Tibial nerve (tissue), 4 donors: ENCODE measurements around the gene CCDC91. TPM values are rescaled to one million over a fixed set of nuclear protein-coding genes. Genes with fewer than 3 reads are reported as not detected.
A peak's percentile ranks its signal among the peaks of the same experiment; 100 is the strongest.

Source experiments
- DNase-seq, 2 donors: peaks; one replicate each; pipeline ENCODE4 v3.0.0-alpha.2; 2019; ENCODE audit warnings: low spot score in 2 of 2
- H3K27ac ChIP-seq, 4 donors: fragments of 200-600 bp; sonication (generic) in 3 of 4; one replicate each; pipeline ENCODE4 v1.5.1; 2017 to 2019; ENCODE audit warnings: mild to moderate bottlenecking in 1 of 4
- H3K27me3 ChIP-seq, 2 donors: fragments of 200-600 bp; sonication (generic) in 1 of 2; one replicate each; pipeline versions ENCODE4 v1.5.1 to v1.6.0; 2017 to 2019
- H3K36me3 ChIP-seq, 3 donors: fragments of 200-600 bp; sonication (generic); one replicate each; pipeline ENCODE4 v1.5.1; 2018 to 2019
- H3K4me1 ChIP-seq, 4 donors: fragments of 200-600 bp; sonication (generic) in 3 of 4; one replicate each; pipeline ENCODE4 v1.5.1; 2017 to 2019
- H3K4me3 ChIP-seq, 4 donors: fragments of 200-600 bp; sonication (generic) in 3 of 4; one replicate each; pipeline ENCODE4 v1.5.1; 2017 to 2019; ENCODE audit warnings: mild to moderate bottlenecking in 1 of 4, moderate library complexity in 1 of 4
- H3K9me3 ChIP-seq, 4 donors: fragments of 200-600 bp; sonication (generic) in 3 of 4; one replicate each; pipeline ENCODE4 v1.5.1; 2017 to 2019
- CTCF ChIP-seq, 5 experiments: fragments of 200-600 bp in 3 of 5; fragments of 450-650 bp in 2 of 5; sonication (generic) in 3 of 5; IDR thresholded peaks; one replicate each; pipeline ENCODE4 v1.5.1; 2016 to 2019; ENCODE audit warnings: antibody characterized with exemption in 5 of 5, mild to moderate bottlenecking in 3 of 5, moderate library complexity in 2 of 5
- EP300 ChIP-seq, 2 donors: sonication (generic); formaldehyde crosslinking; IDR thresholded peaks; one replicate each; pipeline ENCODE4 v1.6.1; 2017; ENCODE audit warnings: antibody characterized with exemption in 2 of 2, mild to moderate bottlenecking in 1 of 2
- POLR2A ChIP-seq, 2 donors: fragments of 450-650 bp; IDR thresholded peaks; one replicate each; pipeline ENCODE4 v1.6.1; 2017; ENCODE audit warnings: antibody characterized with exemption in 2 of 2, mild to moderate bottlenecking in 2 of 2, moderate library complexity in 2 of 2
- whole genome bisulfite sequencing, 2 donors: methylation state at CpG; one replicate each; pipeline ENCODE4 v1.1.5; 2018; 5-methylcytosine and 5-hydroxymethylcytosine counted together
- total RNA-seq, 4 donors: library from RNA; depleted of rRNA; stranded (reverse); fragments of >200 nt; gene quantifications; one replicate each; pipeline ENCODE4 v1.1.0, GENCODE V29; 2016

CCDC91 gene
- total RNA-seq, 4 donors from 2014 or later, result 39.0 to 76.5 (median 44.0) TPM

DNA sequence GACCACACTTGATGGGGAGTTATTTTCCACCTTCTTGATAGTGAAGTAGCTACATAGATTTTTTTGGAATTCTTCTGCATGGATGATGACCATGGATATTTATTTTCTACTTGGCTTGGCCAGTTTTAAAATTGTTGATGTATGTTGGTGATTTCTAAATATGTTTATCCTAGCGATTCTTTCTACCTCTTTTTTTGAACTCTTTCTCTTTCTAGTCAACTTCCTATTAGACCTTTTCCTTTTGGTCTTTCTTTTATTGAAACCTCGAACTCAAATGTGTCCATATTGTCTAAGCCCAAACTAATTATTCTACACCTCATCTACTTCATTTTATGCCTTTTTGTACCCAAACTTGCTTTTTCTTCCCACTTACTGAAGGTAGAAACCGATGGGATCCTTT lies 37.0 kb downstream of the CCDC91 start:
- DNase-seq, result no peak
- H3K9me3 ChIP-seq, result peaks cover 0 to 3% (median 0%) of the 10 kb centered on the region in 4 donors
- TF ChIP-seq CTCF (IDR thresholded peaks at IDR 0.05) (no peak), EP300 (IDR thresholded peaks at IDR 0.05) (no peak), POLR2A (IDR thresholded peaks at IDR 0.05) (no peak)
- no peak overlapping the region for H3K4me3 ChIP-seq
- no peaks in the 10 kb centered on the region for H3K36me3 ChIP-seq
- no peaks in the 10 kb centered on the region for H3K27me3 ChIP-seq
- no peak overlapping the region for H3K27ac ChIP-seq
- 90 to 94% methylated on average over 3 of the region's 3 CpGs for WGBS, 2 donors
- peaks cover 0 to 13% (median 2%) of the 10 kb centered on the region in 4 donors for H3K4me1 ChIP-seq

- no peak overlapping the region for H3K27ac ChIP-seq
- no peak overlapping the region for H3K4me3 ChIP-seq
- no peaks in the 10 kb centered on the region for H3K27me3 ChIP-seq
- H3K9me3 ChIP-seq, result no peaks in the 10 kb centered on the region
- peaks cover 0 to 13% (median 0%) of the 10 kb centered on the region in 4 donors for H3K4me1 ChIP-seq
- no peaks in the 10 kb centered on the region for H3K36me3 ChIP-seq
- no peak for DNase-seq
- TF ChIP-seq EP300 (IDR thresholded peaks at IDR 0.05), result peak in 1 of 2 donors; percentile 37
- TF ChIP-seq POLR2A (IDR thresholded peaks at IDR 0.05), result no peak
- no peak for TF ChIP-seq CTCF (IDR thresholded peaks at IDR 0.05)
Observed at GRCh38 chr12:28231248-28231647, 41.0 kb downstream of the CCDC91 start.

DNA sequence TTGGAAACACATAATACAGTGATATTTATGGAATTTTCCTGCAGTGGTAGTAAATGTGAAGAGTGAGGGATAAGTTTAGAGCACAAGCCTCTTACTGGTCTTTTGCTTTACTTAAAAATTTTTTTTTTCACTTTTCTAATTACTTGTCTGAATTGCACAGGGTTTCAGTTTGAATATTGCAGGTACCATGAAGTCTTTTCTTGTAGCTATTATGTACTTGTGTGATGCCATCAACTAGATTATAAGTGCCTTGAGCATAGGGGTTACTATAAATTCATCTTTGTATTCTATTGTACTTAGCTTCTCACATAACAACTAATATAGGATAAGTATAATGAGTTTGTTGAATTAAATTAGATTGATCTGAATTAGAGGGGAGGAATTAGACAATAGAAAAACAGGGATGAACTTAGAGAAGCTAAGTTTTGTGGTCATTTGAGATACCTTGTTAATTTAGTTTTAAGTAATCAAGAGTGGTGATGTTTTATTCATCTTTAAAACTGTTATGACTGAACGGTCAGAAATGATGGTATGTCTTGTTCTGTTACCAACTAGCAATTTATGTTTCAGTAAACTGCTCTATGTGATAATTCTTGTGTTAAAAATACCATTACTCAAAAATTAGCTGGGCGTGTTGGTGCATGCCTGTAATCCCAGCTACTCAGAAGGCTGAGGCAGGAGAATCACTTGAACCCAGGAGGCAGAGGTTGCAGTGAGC lies 42.1 kb downstream of the CCDC91 start:
- Histone ChIP-seq H3K27ac (no peak overlapping the region), H3K27me3 (no peaks in the 10 kb centered on the region), H3K9me3 (no peaks in the 10 kb centered on the region), H3K4me3 (no peak overlapping the region), H3K36me3 (no peaks in the 10 kb centered on the region), H3K4me1 (peaks cover 0 to 13% (median 0%) of the 10 kb centered on the region in 4 donors)
- TF ChIP-seq EP300 (IDR thresholded peaks at IDR 0.05) (no peak), CTCF (IDR thresholded peaks at IDR 0.05) (no peak), POLR2A (IDR thresholded peaks at IDR 0.05) (no peak)
- WGBS, 2 donors, result 91 to 93% methylated on average over 2 of the region's 2 CpGs
- DNase-seq, result no peak

DNA sequence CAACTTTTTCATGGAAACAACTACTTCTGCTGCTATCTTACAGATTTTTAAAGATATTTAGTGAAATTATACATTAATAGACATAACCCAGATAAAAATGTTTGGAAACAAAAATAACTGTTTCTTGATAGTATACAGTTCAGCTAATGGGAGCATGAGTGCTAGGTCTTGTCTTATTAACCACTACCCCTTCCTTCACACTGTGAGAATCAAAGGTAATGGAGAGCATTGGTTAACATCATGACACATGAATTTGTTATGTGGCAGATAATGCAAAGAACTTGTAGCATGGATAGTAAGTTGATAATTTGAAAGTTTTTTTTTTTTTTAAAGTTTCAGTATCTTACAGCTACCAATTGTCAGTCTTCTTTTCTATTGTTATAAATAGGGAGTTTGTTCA lies 44.2 kb downstream of the CCDC91 start:
- Histone ChIP-seq H3K36me3 (no peaks in the 10 kb centered on the region), H3K27ac (no peak overlapping the region)
- DNase-seq, result no peak

More for the DNA sequence above, 44.2 kb downstream of the CCDC91 start:
- no peak overlapping the region for H3K4me3 ChIP-seq
- TF ChIP-seq EP300 (IDR thresholded peaks at IDR 0.05), result no peak
- TF ChIP-seq POLR2A (IDR thresholded peaks at IDR 0.05), result no peak
- TF ChIP-seq CTCF (IDR thresholded peaks at IDR 0.05), result no peak
- H3K4me1 ChIP-seq, result peaks cover 0 to 13% (median 0%) of the 10 kb centered on the region in 4 donors
- H3K27me3 ChIP-seq, result no peaks in the 10 kb centered on the region
- no peaks in the 10 kb centered on the region for H3K9me3 ChIP-seq
